ENCODE measurements around the gene USP40. TPM values are rescaled to one million over a fixed set of nuclear protein-coding genes. Genes with fewer than 3 reads are reported as not detected.

USP40 gene
- total and polyA plus RNA-seq, 5 donors = 15.1 to 18.6 (median 17.9) TPM

DNA sequence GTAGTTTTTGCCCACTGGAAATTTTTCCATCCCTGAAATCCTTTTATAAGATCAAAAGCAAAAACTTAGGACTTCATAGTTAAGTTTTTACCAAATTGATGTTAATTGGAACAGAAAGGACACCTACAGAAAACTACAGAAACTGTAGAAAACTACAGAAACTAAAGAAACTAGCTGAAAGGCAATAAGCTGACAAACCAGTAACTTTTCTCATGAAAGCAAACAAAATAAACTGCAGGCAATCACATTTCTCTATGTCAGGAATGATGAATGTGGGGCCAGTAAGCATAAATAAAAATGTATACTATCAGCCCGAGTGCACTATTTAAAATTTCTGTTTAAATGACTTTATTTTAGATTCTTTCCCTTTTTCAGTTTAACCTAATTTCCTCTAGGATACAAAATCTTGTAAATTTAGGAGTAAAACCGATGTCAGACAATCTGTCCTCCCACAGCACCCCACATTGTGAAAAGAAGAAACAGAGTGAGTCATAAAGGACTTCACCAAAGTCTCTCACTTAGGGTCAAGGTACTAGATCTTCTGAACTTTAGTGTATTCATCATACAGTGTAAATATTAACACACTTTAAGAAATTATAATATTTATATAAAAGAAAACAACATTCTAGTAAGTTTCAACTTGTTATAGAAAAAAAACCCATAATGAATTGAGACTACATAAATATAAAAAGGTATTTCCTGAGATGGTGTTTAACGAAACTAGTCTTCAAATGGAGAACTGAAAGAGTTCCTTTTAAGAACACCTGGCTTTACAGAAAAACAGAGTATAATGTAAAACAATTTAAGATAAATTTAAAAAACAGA is 46.6 kb downstream of the USP40 start:
- no peaks in the 10 kb centered on the region for H3K4me1 ChIP-seq (ENCODE audit: control insufficient read depth, insufficient read depth, low read length)
- WGBS = 85% methylated on average over 3 of the region's 3 CpGs
- H3K4me3 ChIP-seq (ENCODE audit: low read length) = no peak overlapping the region
- ATAC-seq (no peak), DNase-seq (no peak)
- no peak overlapping the region for H3K27ac ChIP-seq (ENCODE audit: low read length)
- intact Hi-C loops (cut with DNase I) = no loop called here
- no peaks in the 10 kb centered on the region for H3K27me3 ChIP-seq (ENCODE audit: control insufficient read depth, insufficient read depth)
- H3K9me3 ChIP-seq (ENCODE audit: control insufficient read depth, low read length) = no peaks in the 10 kb centered on the region

- Histone ChIP-seq H3K27ac (ENCODE audit: low read length) (no peak overlapping the region), H3K4me1 (ENCODE audit: control insufficient read depth, insufficient read depth, low read length) (no peaks in the 10 kb centered on the region), H3K27me3 (ENCODE audit: control insufficient read depth, insufficient read depth) (no peaks in the 10 kb centered on the region), H3K9me3 (ENCODE audit: control insufficient read depth, low read length) (no peaks in the 10 kb centered on the region), H3K4me3 (ENCODE audit: low read length) (no peak overlapping the region)
- WGBS = 88% methylated on average over 7 of the region's 7 CpGs
- intact Hi-C loops (cut with DNase I) = no loop called here
- no peak for ATAC-seq
- no peak for DNase-seq
Measured at GRCh38 chr2:233513953-233514655, 52.5 kb downstream of the USP40 start.

DNA sequence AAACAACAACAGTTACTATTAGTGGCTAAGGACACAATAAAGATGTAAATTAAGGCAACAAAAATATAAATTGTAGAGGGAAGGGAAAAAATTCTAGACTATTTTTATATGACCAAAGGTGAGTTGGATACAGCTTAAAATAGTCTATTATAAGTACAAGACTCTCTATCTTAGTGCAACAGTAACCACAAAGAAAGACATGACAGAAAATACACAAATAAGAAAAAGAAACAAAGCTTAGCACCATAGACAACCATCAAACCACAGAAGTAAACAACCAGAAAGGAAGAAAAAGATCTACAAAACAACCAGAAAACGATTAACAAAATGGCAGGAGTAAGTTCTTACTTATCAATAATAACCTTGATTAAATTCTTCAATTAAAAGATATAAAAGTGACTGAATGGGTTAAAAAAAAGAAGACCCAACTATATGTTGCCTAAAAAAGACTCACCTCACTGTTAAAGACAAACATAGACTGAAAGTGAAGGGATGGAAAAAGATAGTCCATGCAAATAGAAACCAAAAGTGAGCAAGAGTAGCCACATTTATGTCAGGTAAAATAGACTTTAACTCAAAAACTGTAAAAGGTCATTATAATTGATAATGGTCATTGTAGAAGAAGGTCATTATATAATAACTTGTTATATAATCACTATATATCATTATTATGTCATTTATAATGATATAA is 62.5 kb downstream of the USP40 start:
- ATAC-seq (no peak), DNase-seq (no peak)
- Histone ChIP-seq H3K27ac (ENCODE audit: low read length) (no peak overlapping the region), H3K27me3 (ENCODE audit: control insufficient read depth, insufficient read depth) (no peaks in the 10 kb centered on the region), H3K4me1 (ENCODE audit: control insufficient read depth, insufficient read depth, low read length) (no peaks in the 10 kb centered on the region), H3K4me3 (ENCODE audit: low read length) (no peak overlapping the region), H3K9me3 (ENCODE audit: control insufficient read depth, low read length) (peaks cover 2% of the 10 kb centered on the region)
- WGBS = 100% methylated on average over 1 of the region's 1 CpG
- intact Hi-C loops (cut with DNase I) = no loop called here

GRCh38 chr2:233503481-233503880 is 63.1 kb downstream of the USP40 start:
- DNase-seq (no peak), ATAC-seq (no peak)
- intact Hi-C loops (cut with DNase I) = no loop called here
- Histone ChIP-seq H3K4me3 (ENCODE audit: low read length) (no peak overlapping the region), H3K27me3 (ENCODE audit: control insufficient read depth, insufficient read depth) (no peaks in the 10 kb centered on the region), H3K4me1 (ENCODE audit: control insufficient read depth, insufficient read depth, low read length) (no peaks in the 10 kb centered on the region), H3K9me3 (ENCODE audit: control insufficient read depth, low read length) (peaks cover 2% of the 10 kb centered on the region), H3K27ac (ENCODE audit: low read length) (no peak overlapping the region)
- WGBS = 97% methylated on average over 1 of the region's 1 CpG

DNA sequence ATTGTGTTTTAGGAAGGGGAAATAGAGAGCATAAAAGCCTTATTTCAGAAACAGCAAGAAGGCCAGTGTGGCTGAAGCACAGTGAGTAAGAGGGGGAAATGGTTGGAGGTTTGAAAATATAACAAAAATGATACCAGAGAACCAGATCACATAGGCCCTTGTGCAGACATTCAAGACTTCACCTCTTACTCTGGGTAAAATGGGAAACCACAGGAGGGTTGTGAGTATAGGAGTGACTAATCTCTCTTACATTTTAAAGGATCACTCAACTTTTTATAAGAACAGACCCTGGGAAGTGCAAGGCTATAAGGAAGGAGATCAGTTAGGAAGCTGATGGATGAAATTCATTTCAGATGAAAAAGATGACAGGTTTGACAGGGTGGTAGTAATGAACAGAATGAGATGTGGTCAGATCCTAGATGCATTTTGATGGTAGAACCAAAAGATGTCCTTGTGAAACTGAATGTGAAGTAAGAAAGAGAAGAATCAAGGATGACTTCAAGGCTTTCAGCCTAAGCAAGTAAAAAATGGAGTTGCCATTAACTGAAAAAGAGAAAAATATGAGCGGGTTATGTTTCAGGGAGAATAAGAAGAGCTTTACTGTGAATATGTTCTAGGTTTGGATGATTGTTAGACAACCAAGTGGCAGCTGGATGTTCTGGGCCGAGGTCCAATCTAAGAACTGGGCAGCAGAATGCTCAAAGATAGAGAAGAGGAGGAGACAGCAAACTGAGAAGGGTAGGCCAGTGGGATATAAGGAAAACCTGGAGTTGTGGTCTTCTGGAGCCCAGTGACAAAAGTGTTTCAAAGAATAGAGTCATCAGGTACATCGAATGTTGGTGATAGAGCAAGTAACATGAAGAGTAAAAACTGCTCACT is 65.1 kb downstream of the USP40 start:
- no peak for DNase-seq
- Histone ChIP-seq H3K4me3 (ENCODE audit: low read length) (no peak overlapping the region), H3K9me3 (ENCODE audit: control insufficient read depth, low read length) (peaks cover 2% of the 10 kb centered on the region), H3K4me1 (ENCODE audit: control insufficient read depth, insufficient read depth, low read length) (no peaks in the 10 kb centered on the region), H3K27me3 (ENCODE audit: control insufficient read depth, insufficient read depth) (no peaks in the 10 kb centered on the region), H3K27ac (ENCODE audit: low read length) (no peak overlapping the region)
- 79% methylated on average over 3 of the region's 3 CpGs for WGBS
- peak in 1 of 2 donors; percentile 51 for ATAC-seq
- intact Hi-C loops (cut with DNase I) = no loop called here

- intact Hi-C loops (cut with DNase I) = no loop called here
- Histone ChIP-seq H3K9me3 (ENCODE audit: control insufficient read depth, low read length) (peaks cover 2% of the 10 kb centered on the region), H3K27me3 (ENCODE audit: control insufficient read depth, insufficient read depth) (no peaks in the 10 kb centered on the region), H3K4me3 (ENCODE audit: low read length) (no peak overlapping the region), H3K4me1 (ENCODE audit: control insufficient read depth, insufficient read depth, low read length) (no peaks in the 10 kb centered on the region), H3K27ac (ENCODE audit: low read length) (no peak overlapping the region)
- ATAC-seq (no peak), DNase-seq (no peak)
- 75% methylated on average over 2 of the region's 2 CpGs for WGBS
Measured at GRCh38 chr2:233499928-233500327, 66.7 kb downstream of the USP40 start.

DNA sequence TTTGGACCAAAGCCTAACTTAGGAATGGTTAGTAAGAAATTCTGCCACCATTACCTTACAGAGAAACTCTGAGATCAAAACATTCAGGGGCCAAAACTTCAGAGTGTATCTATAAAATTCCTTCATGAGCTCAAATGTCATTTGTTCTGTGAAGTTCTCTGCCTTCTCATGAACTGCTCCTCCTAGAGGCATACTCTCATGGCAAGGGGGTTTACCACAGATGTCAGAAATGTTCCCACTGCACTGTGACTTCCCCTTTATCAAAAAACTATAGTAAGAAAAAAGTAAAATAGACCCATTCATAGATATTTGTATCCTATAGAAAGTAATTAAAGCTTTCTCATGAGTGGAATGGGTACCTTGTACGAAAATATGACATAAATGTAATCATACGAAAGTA is 68.5 kb downstream of the USP40 start:
- Histone ChIP-seq H3K9me3 (ENCODE audit: control insufficient read depth, low read length) (peaks cover 2% of the 10 kb centered on the region), H3K27ac (ENCODE audit: low read length) (no peak overlapping the region), H3K4me1 (ENCODE audit: control insufficient read depth, insufficient read depth, low read length) (no peaks in the 10 kb centered on the region), H3K4me3 (ENCODE audit: low read length) (no peak overlapping the region), H3K27me3 (ENCODE audit: control insufficient read depth, insufficient read depth) (no peaks in the 10 kb centered on the region)
- 96% methylated on average over 2 of the region's 2 CpGs for WGBS
- DNase-seq (no peak), ATAC-seq (no peak)
- intact Hi-C loops (cut with DNase I) = no loop called here

GRCh38 chr2:233497692-233498091 is 68.9 kb downstream of the USP40 start:
- Histone ChIP-seq H3K9me3 (ENCODE audit: control insufficient read depth, low read length) (peaks cover 2% of the 10 kb centered on the region), H3K4me1 (ENCODE audit: control insufficient read depth, insufficient read depth, low read length) (no peaks in the 10 kb centered on the region), H3K4me3 (ENCODE audit: low read length) (no peak overlapping the region), H3K27me3 (ENCODE audit: control insufficient read depth, insufficient read depth) (no peaks in the 10 kb centered on the region), H3K27ac (ENCODE audit: low read length) (no peak overlapping the region)
- DNase-seq = no peak
- intact Hi-C loops (cut with DNase I) = no loop called here
- 98% methylated on average over 2 of the region's 2 CpGs for WGBS
- ATAC-seq = no peak

- no peak for ATAC-seq
- H3K27me3 ChIP-seq (ENCODE audit: control insufficient read depth, insufficient read depth) = no peaks in the 10 kb centered on the region
- H3K27ac ChIP-seq (ENCODE audit: low read length) = no peak overlapping the region
- WGBS = 89% methylated on average over 10 of the region's 10 CpGs
- no peak overlapping the region for H3K4me3 ChIP-seq (ENCODE audit: low read length)
- no peak for DNase-seq
- intact Hi-C loops (cut with DNase I) = no loop called here
- H3K4me1 ChIP-seq (ENCODE audit: control insufficient read depth, insufficient read depth, low read length) = no peaks in the 10 kb centered on the region
- H3K9me3 ChIP-seq (ENCODE audit: control insufficient read depth, low read length) = no peaks in the 10 kb centered on the region
Measured at GRCh38 chr2:233495503-233496496, 70.8 kb downstream of the USP40 start.

DNA sequence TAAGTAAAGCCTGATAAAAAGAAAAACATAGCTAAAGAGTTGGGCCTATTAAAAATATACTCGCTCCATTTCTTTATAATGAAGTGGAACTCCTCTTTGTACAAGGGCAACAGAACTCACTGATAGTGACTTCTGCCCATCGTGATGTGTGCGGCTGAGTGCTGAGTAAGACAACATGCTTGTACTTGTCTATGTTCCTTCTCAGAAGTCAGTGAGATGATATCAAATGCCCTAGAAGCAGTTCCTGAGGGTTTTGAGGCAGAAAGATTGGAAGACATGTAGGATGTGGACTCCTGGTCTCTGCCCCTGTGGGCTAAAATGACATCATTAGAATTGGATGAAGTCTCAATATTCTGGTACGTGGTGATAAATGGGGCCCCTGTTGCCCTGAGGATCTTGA is 73.8 kb downstream of the USP40 start:
- Histone ChIP-seq H3K4me3 (ENCODE audit: low read length) (no peak overlapping the region), H3K27me3 (ENCODE audit: control insufficient read depth, insufficient read depth) (no peaks in the 10 kb centered on the region), H3K4me1 (ENCODE audit: control insufficient read depth, insufficient read depth, low read length) (no peaks in the 10 kb centered on the region), H3K9me3 (ENCODE audit: control insufficient read depth, low read length) (no peaks in the 10 kb centered on the region), H3K27ac (ENCODE audit: low read length) (no peak overlapping the region)
- 93% methylated on average over 4 of the region's 4 CpGs for WGBS
- DNase-seq (no peak), ATAC-seq (no peak)
- intact Hi-C loops (cut with DNase I) = no loop called here

Measured in right cardiac atrium (tissue), 5 donors.